GM20000 (cell line): ENCODE results near the gene HSDL2.
"Not testable (repeated sequence)": the region's sequence is repeated elsewhere in the genome, so short reads cannot be mapped to it uniquely, and the experiment has no call there.

Experiments used
- DNase-seq: peaks from one replicate; pipeline ENCODE4 v3.0.0; 2012; ENCODE audit warnings: low spot score
- CTCF ChIP-seq: IDR thresholded peaks from 2 replicates; pipeline ENCODE4 v1.5.1; 2012; ENCODE audit warnings: mild to moderate bottlenecking, control low read depth; ENCODE audit errors: extremely low read depth, missing control alignments

HSDL2 gene

GRCh38 chr9:112366591-112366990 lies 13.3 kb upstream of the HSDL2 start:
- no peak for DNase-seq
- no peak for TF ChIP-seq CTCF

- TF ChIP-seq CTCF = no peak
- DNase-seq = no peak
Observed at GRCh38 chr9:112367465-112367864, 12.4 kb upstream of the HSDL2 start.

- TF ChIP-seq CTCF = no peak
- DNase-seq = no peak
Observed at GRCh38 chr9:112369817-112370216, 10.1 kb upstream of the HSDL2 start.

- no peak for TF ChIP-seq CTCF
- no peak for DNase-seq
Observed at GRCh38 chr9:112371060-112371459, 8.8 kb upstream of the HSDL2 start.

- not testable (repeated sequence) for DNase-seq
Observed at GRCh38 chr9:112373666-112374065, 6.2 kb upstream of the HSDL2 start.

GRCh38 chr9:112374232-112374631 lies 5.7 kb upstream of the HSDL2 start:
- DNase-seq = not testable (repeated sequence)

GRCh38 chr9:112375361-112375760 lies 4.5 kb upstream of the HSDL2 start:
- DNase-seq = no peak
- TF ChIP-seq CTCF = no peak

- DNase-seq = no peak
- no peak for TF ChIP-seq CTCF
Observed at GRCh38 chr9:112377087-112377486, 2.8 kb upstream of the HSDL2 start.
